Lung microvascular endothelial cell (primary cell): Measurements from ENCODE around the gene SFRP5. TPM values are rescaled to one million over a fixed set of nuclear protein-coding genes. Genes with fewer than 3 reads are reported as not detected.

Experiments
- DNase-seq, 2 donors: peaks; one replicate each; pipeline versions ENCODE4 v3.0.0 to v3.0.0-alpha.2; 2010; ENCODE audit warnings: low read depth in 2 of 2
- total RNA-seq: library from RNA; depleted of rRNA; stranded (reverse); fragments of >200 nt; gene quantifications from 2 replicates; pipeline ENCODE4 v1.2.1, GENCODE V29; 2014

SFRP5 gene
- total RNA-seq, 1 donor from 2014 or later = not detected

DNA sequence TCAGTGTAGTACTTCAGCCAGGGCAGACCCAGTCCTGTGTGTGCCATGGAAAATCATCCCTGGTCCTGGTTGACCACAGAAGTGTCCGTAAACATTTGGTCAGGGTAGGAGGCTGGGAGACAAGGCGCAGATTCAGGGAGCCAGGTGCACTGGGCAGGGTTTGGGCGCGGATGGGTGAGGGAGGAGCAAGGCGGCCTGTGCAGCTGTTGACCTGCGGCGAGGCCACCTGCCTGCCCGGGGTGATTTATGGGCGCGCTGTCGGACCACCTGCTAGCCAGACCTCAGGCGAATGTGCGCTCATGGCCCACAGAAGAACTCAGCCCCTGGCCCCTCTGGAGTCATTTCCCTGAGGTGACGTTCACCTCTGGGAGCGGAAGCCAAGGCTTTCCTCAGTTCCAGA lies 6.6 kb downstream of the SFRP5 start:
- no peak for DNase-seq

DNA sequence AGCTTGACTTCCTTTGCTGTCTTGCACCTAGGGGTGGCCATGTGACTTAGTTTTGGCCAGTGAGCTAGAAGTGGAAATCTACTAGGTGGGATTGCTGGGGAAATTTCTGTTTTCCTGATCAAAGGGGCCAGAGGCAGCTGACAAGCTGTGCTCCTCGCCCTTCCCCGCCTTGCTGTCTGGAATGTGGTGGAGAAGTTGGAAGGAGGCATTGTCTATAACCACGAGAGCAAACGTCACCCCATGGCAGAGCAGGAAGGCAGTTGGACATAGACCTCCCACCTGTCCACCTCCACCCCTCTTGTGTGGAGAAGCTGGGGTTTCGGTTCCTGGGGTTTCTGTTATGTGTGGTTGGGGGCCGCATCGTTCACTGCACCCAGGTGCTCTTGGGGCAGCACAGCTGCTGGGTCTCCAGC lies 7.3 kb downstream of the SFRP5 start:
- DNase-seq = no peak

- DNase-seq = no peak
Observed at GRCh38 chr10:97763947-97764346, 7.9 kb downstream of the SFRP5 start.

DNA sequence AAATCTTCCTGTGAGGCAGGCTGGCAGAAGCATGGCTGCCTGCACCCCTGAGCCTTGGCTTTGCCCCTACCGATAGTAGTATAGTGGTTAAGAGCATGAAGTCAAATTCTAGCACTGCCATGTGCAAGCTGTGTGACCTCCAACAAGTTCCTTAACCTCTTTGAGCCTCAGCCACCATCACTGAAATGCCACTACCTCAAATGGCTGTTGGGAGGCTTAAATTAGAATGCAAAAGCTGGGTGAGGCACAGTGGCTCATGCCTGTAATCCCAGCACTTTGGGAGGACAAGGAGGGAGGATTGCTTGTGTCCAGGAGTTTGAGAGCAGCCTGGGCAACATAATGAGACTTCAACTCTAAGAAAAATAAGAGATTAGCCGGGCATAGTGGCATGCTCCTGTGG lies 8.4 kb downstream of the SFRP5 start:
- no peak for DNase-seq

DNA sequence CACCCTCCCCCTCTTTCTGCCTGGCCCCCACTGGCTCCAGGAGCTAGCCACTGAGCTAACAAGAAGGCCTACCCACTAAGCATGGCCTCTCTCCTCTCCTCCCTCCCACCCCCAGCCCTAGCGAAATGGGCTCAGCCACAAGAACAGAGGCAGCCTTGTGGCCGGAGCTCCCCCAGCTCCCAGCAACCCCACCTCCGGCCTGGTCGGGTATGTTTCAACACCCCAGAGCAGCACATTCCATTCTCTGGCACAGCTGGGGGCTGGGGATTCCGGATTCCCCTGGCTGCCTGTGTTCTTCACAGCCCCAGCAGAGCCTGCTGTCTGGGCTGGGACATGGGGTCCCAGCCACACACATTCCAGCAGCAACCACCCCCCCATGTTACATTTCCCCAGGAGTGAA lies 9.0 kb downstream of the SFRP5 start:
- no peak for DNase-seq

- no peak for DNase-seq
Observed at GRCh38 chr10:97762056-97762455, 9.7 kb downstream of the SFRP5 start.

DNA sequence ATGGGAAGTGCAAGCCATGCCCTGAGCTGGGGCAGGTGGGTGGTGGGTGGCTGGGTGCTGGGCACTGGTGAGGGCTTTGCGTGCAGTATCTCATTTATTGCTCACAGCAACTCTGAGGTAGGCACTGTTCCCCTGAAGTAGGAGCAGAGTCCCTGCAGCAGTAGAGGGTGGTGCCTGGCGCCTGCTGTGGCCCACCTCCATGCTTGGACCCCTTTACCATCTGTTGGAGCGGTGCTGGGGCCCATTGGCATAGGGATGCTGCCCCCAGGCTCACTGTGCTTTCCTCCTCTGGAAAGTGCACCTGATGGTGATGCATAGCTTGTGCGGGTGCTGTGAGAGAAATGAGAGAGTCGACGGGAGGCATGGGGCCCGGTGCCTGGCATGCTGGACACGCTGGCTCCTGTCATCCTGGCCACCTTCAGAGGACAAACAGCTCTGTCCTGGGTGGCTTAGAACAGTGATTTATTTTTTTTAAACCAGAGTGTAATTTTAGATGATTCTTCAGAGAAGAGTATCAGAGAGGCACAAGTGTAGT lies 10.4 kb downstream of the SFRP5 start:
- DNase-seq = no peak

- DNase-seq = no peak
Observed at GRCh38 chr10:97760461-97761257, 11.1 kb downstream of the SFRP5 start.

- DNase-seq = no peak
Observed at GRCh38 chr10:97759946-97760345, 11.9 kb downstream of the SFRP5 start.

DNA sequence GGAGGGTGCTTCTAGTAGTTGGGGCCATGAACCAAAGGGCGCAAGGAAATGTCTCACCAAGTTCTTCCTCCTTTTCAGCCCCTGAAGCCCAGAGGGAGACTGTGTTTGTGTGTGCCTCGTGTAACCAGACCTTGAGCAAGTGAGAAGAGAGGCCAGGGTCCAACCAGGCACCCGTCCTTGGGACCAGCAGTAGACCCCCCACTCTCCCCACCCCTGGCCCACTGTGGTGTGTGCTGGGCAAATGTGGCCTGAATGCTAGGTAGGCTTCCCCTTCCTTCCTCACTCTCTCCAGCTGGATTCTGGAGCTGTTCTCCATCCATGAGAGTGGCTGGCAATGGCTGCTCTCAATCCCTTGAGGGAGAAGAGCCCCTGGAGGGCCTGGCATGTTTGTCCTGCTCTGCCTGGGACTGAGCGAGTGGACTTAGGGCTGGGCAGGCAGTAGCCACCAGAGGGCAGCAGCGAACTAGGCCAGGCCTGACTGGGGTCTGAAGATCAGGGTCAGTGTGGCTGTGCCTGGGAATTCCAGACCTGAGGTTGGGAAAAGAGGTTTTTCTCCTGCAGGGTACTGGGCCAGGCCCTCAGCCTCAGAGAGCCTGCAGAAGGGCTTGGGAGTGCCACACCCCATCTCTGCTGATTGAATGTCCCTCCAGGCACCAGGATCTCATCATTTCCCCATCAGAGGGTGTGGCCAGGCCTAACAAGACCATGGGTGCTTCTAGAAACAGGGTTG lies 12.5 kb downstream of the SFRP5 start:
- peak; percentile 74 to 83 for DNase-seq

- DNase-seq = no peak
Observed at GRCh38 chr10:97757471-97757870, 14.3 kb downstream of the SFRP5 start.

DNA sequence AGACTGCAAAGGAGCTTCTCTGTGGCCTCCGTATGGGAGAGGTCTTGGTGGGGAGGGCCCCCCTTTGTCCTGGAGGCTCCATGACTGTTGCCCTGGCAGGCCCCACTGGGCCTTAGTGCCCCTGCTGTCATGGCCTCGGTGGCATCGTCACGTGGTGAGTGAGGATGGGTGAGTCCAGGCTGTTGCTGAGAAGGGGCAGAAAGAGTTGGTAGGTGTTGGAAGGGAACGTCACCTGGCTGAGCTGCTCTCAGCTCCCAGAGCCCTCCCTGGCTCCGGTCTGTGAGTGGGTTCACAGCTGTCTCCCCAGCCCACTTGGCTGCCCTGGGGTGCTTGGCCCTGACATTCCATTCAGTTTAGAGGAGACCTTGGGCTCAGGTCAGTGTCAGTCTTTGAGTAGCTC lies 16.1 kb downstream of the SFRP5 start:
- DNase-seq = no peak

DNA sequence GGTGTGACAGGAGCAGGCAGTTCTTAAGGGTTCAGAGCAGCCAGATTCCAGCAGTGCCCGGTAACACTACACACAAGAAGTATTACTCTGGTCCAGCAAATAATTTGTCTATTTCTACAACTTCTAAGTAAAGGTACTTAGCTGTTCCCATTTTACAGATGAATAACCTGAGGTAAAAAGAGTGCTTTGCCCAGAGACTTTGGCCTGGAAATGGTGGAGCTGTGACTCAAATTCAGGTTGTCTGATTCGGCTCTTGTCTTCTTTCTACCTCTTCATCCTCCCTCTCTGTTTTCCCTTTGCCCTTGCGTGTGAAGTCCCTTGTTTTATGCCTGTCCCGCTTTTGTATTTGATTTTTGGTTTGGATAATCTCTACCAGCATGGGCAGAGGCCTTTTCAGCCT lies 17.1 kb downstream of the SFRP5 start:
- no peak for DNase-seq

DNA sequence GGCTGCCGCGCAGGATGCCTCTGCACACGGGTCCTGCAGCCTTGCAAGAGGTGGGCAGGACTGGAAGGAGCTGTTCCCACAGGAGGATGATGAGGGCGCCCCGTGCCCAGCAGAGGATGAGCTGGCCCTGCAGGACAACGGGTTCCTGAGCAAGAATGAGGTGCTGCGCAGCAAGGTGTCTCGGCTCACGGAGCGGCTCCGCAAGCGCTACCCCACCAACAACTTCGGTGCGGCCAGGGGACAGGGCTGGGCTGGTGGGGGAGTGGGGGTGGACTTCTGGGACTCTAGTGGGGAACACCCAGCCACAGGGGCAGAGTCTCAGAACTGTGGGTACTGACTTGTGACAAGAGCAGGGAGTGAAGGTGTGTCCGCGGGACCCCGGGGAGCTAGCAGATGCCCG lies 18.8 kb downstream of the SFRP5 start:
- no peak for DNase-seq

GRCh38 chr10:97748116-97748515 lies 23.7 kb downstream of the SFRP5 start:
- DNase-seq = no peak

DNA sequence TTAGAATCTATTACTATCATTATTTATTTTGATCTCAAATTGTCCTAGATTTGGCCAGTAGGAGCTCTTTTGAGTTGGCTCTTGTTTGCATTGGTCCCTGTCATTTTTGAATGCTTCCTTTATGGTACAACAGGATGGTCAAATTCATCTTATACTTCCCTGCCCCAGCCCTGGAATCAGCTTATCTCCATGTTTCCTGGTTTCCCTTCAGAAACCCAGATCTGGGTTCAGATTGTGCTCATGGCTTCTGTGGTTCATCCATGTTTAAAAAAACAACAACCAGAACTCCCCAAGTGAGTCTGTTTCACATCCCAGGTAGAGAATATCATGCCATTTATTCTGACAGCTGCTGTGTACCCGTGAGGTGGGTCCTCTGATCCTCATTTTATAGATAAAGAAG lies 24.2 kb downstream of the SFRP5 start:
- DNase-seq = no peak

- no peak for DNase-seq
Observed at GRCh38 chr10:97744405-97745035, 27.3 kb downstream of the SFRP5 start.

GRCh38 chr10:97743169-97743943 lies 28.4 kb downstream of the SFRP5 start:
- no peak for DNase-seq

- no peak for DNase-seq
Observed at GRCh38 chr10:97740613-97741012, 31.2 kb downstream of the SFRP5 start.

GRCh38 chr10:97738616-97739015 lies 33.2 kb downstream of the SFRP5 start:
- DNase-seq = no peak

GRCh38 chr10:97737770-97738265 lies 34.0 kb downstream of the SFRP5 start:
- DNase-seq = no peak
